Kidney epithelial cell (primary cell): ENCODE measurements around the gene CCDC92. TPM values are rescaled to one million over a fixed set of nuclear protein-coding genes. Genes with fewer than 3 reads are reported as not detected.

Experiments
- DNase-seq: peaks from one replicate; pipeline ENCODE4 v3.0.0-alpha.2; 2010; ENCODE audit warnings: low read depth
- H3K27me3 ChIP-seq: 2 replicates; pipeline ENCODE4 v1.6.0; 2011; ENCODE audit warnings: low read length; ENCODE audit not compliant: control insufficient read depth, insufficient read depth
- H3K36me3 ChIP-seq: 2 replicates; pipeline ENCODE4 v1.5.1; 2011; ENCODE audit warnings: low read length; ENCODE audit not compliant: control insufficient read depth, insufficient read depth
- H3K4me3 ChIP-seq: 2 replicates; pipeline ENCODE4 v1.5.1; 2011; ENCODE audit warnings: low read depth, mild to moderate bottlenecking, control low read depth, low read length
- total RNA-seq: library from RNA; depleted of rRNA; stranded (reverse); fragments of >200 nt; gene quantifications from 2 replicates; pipeline ENCODE4 v1.2.3, GENCODE V29; 2015
- TF ChIP-seq, protein P1 (sequence below): IDR thresholded peaks from 2 replicates; pipeline ENCODE4 v1.5.1; 2011; ENCODE audit warnings: mild to moderate bottlenecking, moderate library complexity, low read length, control low read depth, inconsistent platforms; ENCODE audit not compliant: insufficient read depth, poor library complexity, severe bottlenecking

Gene CCDC92, protein sequence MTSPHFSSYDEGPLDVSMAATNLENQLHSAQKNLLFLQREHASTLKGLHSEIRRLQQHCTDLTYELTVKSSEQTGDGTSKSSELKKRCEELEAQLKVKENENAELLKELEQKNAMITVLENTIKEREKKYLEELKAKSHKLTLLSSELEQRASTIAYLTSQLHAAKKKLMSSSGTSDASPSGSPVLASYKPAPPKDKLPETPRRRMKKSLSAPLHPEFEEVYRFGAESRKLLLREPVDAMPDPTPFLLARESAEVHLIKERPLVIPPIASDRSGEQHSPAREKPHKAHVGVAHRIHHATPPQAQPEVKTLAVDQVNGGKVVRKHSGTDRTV
- 30.8 and 43.0 TPM in 2 replicates for total RNA-seq

DNA sequence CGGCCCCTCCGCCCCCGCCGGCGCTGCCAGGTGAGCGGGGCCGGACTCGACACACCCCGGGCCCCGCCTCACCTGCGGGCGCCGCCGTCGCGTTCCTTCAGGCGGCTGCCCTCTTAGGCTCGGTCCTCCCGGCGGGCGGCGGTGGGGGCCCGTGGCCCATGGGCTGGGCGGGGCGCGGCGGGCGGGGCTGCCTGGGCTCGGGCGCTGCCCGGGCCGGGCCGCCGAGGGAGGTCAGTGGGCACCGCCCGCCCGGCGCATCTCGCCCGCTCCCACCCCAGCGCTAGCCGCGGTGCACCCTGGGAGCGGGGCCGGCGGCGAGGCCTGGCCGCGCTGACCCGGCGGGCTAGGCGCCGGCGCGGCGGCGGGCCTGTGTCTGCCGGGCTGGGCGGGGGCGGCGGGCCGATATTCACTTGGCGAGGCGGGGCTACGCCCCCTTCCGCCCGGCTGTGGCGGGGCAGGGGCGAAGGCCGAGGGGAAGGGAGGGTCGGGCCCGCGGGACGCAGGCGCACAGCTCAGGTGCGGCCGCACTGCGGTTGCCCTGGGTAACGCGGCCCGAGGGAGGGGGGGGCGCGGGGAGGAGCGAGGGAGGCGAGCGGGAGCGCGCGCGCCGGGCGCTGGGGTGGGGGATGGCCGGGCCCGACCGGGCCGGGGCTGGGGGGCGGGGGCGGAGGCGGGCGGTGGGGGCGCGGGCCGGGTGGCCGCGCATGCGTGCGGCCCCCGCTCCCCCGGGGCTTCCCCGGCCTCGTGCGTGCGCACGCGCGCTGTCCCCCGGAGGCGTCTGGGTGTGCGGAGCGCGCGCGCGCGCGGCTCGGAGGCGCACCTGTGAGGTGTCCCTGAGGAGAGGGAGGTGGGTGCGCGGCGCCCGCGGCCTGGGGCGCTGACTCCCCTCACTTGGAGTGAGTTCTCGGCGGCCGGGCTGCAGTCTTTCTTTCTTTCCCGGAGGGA is at the start of gene CCDC92, which contains the start of gene ZNF664:
Gene CCDC92 (minus strand): TSS at position 375 of the 945 bp plus-strand sequence. CDS start 28,526 bp downstream, outside the sequence.
Gene ZNF664 (plus strand): TSS at position 759 of the 945 bp plus-strand sequence. CDS start 38,930 bp downstream, outside the sequence.
- DNase-seq: no peak
- H3K36me3 ChIP-seq: no peaks in the 10 kb centered on the region
- peak within 1 kb of the TSS; percentile 86 for H3K4me3 ChIP-seq
- TF ChIP-seq, protein P1, sequence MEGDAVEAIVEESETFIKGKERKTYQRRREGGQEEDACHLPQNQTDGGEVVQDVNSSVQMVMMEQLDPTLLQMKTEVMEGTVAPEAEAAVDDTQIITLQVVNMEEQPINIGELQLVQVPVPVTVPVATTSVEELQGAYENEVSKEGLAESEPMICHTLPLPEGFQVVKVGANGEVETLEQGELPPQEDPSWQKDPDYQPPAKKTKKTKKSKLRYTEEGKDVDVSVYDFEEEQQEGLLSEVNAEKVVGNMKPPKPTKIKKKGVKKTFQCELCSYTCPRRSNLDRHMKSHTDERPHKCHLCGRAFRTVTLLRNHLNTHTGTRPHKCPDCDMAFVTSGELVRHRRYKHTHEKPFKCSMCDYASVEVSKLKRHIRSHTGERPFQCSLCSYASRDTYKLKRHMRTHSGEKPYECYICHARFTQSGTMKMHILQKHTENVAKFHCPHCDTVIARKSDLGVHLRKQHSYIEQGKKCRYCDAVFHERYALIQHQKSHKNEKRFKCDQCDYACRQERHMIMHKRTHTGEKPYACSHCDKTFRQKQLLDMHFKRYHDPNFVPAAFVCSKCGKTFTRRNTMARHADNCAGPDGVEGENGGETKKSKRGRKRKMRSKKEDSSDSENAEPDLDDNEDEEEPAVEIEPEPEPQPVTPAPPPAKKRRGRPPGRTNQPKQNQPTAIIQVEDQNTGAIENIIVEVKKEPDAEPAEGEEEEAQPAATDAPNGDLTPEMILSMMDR: peak; percentile 4
- no peaks in the 10 kb centered on the region for H3K27me3 ChIP-seq

DNA sequence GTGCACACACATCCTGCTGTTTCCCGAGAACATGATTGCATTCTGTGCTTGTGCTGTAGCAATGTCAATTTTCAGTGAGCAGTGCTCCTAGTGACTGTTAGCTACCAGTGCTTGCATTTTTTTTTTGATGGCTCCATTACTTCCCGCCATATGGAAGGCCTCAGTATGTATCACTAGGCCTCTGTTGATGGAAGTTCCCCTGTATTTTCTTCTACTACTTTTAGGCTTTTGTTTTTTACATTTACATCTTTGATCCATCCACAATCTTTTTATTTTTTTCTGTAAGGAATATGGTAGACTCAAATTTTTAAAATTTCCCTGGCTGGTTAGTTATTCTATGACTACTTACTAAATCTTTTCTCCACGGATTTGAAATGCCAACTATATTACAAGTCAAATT is 49.5 kb upstream of the CCDC92 start:
- DNase-seq: no peak
- Histone ChIP-seq H3K4me3 (no peak overlapping the region), H3K36me3 (no peaks in the 10 kb centered on the region), H3K27me3 (no peaks in the 10 kb centered on the region)
- TF ChIP-seq, protein P1: no peak

DNA sequence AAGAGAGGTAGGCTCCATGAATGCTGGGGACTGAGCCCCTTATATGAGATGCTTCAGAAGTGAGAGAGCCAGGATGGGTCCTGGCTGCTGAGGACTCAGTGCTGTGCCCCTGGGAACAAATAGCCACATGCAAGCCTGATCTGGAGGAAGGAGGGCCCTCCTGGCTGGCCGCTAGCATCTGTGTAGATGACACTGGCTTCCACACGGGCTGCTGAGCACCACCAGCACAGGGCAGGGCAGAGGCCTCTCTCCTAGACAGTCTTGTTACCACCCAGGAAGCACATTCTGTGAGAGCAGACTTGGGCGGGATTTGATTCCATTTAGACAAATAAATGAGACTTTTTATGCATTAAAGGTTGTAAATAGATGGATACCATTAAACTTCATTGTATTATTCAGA is 48.4 kb upstream of the CCDC92 start:
- no peaks in the 10 kb centered on the region for H3K36me3 ChIP-seq
- TF ChIP-seq, protein P1: no peak
- no peaks in the 10 kb centered on the region for H3K27me3 ChIP-seq
- no peak for DNase-seq
- H3K4me3 ChIP-seq: no peak overlapping the region

DNA sequence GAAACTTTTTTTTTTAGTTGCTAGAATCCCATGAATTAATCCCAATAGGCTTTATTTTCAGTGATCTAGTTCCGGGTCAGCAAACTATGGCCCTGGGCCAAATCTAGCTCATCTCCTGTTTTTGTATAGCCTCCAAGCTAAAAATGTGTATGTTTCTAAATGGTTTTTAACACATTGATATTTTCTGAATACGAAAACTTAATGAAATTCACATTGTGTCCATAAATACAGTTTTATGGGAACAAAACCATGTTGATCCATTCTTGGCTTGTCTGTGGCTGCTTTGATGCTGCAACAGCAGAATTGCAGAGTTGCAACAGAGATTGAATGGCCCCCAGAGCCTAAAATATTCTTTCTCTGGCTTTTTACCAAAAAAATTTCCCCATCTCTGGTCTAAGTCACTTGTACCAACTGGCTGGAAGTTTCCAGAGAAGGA is 47.9 kb upstream of the CCDC92 start:
- TF ChIP-seq, protein P1: no peak
- no peak for DNase-seq
- H3K36me3 ChIP-seq: no peaks in the 10 kb centered on the region
- H3K27me3 ChIP-seq: no peaks in the 10 kb centered on the region
- no peak overlapping the region for H3K4me3 ChIP-seq

DNA sequence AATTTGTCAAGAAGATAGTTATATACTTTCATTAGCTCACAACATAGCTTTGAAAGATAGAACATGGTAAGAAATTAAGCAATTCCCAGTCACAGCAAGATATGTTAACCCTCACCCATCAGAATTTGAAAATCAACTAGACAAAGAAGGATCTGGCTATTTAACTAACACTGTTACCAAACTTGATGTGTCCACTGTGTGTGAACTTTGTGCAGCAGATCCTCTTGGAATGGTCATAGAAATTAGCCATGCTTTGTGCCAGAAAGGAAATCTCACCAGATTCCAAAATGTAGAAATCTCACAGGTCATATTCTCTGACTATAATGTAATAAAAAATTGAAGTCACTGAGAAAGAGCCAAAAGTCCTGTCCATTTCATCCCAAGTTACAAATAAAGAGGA is 46.5 kb upstream of the CCDC92 start:
- no peaks in the 10 kb centered on the region for H3K36me3 ChIP-seq
- TF ChIP-seq, protein P1: no peak
- no peak overlapping the region for H3K4me3 ChIP-seq
- H3K27me3 ChIP-seq: no peaks in the 10 kb centered on the region
- no peak for DNase-seq
